HG03520 (cell line): ENCODE measurements around the gene REEP1.

Experiments
- ATAC-seq: cut with Tn5 transposase; IDR thresholded peaks from one replicate; pipeline ENCODE4 v1.9.1; 2021; ENCODE audit warnings: mild to moderate bottlenecking, moderate library complexity; ENCODE audit not compliant: unreplicated experiment

REEP1 gene

DNA sequence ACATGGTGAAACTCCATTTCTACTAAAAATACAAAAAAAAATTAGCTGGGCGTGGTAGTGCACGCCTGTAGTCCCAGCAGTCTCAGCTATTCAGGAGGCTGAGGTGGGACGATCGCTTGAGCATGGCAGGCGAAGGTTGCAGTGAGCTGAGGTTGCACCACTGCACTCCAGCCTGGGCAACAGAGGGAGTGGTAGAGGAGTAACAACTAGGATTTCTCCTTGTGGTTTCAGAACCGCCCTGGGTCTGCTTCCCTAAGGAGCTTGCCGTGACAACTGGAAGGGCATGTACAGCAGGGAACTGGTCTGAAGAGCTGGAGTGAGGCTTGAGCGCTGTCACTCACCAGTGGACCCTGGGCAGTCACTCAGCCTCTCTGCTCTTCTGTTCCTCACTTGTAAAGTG, 29.1 kb downstream of the REEP1 start:
- no peak for ATAC-seq

DNA sequence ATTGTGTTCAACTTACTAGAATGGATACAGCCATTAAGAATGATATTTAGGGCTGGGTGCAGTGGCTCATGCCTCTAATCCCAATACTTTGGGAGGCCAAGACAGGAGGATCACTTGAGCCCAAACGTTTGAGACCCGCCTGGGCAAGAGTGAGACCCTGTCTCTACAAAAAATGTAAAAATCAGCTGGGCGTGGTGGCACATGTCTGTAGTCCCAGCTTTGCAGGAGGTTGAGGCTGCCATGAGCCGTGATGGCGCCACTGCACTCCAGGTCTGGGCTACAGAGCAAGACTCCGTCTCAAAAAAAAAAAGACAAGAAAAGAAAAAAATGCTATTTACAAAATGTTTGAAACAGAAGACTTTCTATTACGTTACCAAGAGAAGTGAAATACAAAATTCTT, 30.0 kb downstream of the REEP1 start:
- ATAC-seq: no peak

DNA sequence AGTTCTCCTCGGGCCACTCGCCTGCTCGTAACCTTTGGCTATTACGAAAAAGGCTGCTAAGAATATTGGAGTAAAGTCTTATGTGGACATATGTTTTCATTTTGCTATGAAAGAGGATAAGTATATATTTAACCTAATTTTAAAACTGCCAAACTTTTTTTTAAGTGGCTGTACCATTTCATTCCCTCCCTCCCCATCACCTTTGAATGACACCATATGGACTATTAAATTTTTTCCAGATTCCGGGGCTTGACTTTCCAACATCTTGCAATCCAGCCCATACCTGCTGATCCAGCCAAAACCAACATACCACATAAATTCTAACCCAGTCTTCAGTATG, 31.5 kb downstream of the REEP1 start:
- ATAC-seq: no peak

DNA sequence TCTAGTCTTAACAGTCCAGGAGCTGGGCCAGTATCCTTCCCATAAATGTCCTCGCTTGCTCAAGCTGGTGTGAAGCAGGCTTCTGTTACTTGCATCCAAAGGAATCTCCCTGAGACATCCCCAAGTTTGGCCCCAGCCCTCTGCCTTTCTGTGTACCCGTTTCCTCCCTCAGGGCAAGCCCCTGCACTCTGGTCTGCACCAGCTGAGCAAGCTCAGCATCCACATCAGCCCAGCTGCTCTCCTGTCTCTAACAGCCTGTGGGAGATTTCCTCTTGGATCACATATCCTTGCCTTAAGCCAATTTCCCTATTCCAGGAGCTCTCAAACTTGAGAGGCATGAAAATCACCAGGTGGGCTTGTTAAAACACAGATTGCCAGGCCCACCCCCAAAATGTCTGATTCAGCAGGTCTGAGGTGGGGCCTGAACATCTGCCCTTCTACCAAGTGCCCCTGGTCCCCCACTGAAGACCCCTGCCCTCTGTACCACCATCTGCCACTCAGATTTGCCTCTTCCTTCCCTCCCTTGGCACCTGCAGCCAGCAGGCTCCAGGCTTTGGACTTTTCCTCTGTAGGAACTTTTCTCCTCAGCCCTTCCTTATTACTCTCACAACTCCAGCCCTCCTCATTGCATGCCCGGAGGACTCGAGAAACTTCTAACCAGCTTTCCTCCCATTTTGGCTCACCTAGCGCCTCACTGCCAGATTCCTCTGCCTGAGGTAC, 32.1 kb downstream of the REEP1 start:
- no peak for ATAC-seq

DNA sequence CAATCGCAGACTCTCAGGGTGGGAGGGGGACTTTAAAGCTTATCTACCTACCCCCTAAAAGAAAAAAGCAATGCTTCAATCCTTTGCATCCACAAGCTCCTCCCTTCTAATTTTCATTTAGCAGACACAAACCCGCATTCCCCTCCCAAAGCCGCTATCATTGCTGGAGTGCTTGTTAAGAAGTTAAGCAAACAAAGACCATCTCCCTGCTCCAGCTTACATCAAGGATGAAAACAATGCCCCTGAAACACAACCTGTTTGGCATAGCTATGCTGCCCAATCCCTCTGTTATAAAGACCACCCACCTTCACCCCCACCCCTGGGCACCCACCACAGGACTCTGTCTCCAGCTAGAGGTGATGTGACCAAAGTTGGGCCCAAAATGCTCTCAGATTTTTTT, 33.0 kb downstream of the REEP1 start:
- ATAC-seq: no peak

DNA sequence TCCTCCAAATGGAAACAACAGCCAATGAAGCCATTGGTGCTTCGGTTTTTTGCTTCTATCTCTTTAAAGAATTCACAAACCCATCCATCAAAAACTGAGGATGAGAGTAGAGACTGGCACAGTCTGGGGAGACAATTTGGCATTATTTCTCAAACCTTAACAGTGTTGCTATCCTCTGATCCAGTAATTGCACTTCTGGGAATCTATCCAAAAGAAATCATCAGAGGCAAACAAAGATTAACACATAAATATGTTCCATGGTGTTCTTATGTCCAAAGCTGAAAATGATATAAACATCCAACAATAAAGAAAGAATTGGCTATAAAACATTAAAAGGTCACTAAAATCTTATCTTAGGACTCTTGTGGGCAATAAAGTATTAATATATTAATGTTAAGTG, 35.1 kb downstream of the REEP1 start:
- ATAC-seq: no peak

DNA sequence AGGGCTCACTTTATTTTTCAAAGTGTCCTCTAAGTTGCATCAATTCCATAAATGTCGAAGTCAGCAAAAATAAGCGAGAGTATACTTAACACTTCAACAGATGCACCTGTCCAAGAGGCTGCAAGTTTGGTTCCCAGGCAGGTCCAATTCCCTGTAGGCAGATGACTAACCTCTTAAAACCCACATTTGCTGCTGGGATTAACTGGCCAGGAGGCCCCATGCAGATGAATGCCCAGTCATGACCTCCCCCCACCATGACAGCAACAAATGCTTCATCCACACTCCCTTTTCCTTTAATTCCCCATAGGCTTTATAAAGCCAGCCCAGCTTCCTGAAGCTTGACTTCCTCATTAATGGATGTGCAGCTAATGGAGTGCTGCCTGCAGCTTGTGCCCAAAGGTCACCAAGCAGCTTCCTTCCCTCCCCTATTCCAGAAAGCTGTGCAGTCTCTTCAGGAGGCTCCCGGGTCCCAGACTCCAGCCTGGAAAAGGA, 35.7 kb downstream of the REEP1 start:
- no peak for ATAC-seq

DNA sequence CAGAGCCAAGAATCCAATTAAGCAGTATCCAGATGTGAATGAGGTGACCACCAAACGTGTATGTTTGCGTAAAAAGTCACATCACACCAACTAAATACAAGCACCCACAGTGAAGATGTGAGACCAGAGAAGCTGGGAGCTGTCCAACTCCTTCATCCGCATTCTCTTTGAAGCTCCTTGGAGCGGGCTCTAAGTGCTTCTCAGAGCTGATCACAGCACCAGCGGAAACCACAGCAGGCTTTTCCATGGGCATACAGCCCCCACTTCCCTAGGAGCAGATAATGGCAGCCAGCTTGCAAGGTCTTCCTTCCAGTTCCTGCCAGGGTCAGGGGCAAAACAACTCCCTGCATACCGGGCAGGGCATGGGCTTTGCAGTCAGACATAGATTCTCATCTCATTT, 36.4 kb downstream of the REEP1 start:
- no peak for ATAC-seq

DNA sequence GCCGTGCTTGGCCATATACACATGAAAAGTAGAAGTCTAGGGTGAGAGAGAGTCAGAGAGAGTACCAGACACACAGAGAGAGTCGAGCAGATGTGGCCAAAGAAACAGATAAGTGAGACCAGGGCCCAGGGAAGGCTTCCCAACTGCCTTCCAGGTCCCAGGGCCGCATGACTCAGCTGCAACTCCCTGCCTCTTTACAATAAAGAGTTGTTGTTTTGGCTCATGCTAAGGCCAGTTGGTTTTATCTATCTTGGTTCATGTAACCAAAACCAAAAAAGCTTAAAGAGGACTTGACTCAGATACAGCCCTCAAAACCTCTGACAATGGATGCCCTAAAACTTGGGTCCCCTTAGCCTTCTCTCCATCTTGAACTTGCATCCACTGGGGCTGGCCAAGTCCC, 36.9 kb downstream of the REEP1 start:
- ATAC-seq: no peak

DNA sequence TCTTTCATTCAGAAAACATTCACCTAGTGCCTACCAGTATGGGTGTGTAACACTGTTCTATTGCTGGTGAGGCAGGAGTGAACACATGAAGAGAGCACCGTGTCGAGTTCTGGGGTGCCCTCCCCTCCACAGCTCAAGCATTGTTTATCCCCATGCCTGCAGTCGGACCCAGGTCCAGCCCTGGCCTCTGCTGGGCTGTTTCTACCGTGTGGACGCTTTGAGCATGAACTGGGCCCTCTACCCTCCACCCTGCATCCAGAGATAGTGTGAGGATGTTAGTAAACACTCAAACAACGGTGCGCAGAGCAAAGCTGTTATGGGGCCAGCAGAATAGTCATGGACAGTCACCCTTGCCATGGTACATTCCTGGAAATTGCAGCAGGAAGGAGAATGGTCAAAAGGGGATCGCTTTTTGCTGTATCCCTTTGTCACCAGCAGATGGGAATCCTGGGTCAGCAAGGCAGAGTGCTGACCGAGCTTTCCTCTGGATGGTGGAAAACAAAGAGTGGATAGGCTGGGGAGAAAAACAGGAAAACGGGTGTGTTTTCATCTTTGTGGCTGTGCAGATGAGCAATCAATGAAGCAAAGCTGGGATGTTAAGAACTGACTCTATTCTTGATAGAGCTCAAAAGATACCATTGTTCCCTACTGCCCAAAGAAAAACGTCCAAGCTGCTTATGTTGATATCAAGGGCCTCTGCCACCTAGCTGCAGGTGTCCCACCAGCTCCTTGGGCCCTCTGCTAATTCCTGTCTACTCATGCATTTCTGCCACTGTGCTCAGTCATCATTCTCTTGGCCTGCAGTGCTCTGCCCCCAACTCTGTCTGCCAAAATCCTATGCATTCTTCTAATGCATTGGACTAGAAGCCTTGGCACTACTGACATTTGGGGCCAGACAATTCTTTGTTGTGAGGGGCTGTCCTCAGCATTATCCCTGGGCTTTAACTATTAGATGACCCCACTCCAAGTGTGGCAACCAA, 38.7 kb downstream of the REEP1 start:
- no peak for ATAC-seq

DNA sequence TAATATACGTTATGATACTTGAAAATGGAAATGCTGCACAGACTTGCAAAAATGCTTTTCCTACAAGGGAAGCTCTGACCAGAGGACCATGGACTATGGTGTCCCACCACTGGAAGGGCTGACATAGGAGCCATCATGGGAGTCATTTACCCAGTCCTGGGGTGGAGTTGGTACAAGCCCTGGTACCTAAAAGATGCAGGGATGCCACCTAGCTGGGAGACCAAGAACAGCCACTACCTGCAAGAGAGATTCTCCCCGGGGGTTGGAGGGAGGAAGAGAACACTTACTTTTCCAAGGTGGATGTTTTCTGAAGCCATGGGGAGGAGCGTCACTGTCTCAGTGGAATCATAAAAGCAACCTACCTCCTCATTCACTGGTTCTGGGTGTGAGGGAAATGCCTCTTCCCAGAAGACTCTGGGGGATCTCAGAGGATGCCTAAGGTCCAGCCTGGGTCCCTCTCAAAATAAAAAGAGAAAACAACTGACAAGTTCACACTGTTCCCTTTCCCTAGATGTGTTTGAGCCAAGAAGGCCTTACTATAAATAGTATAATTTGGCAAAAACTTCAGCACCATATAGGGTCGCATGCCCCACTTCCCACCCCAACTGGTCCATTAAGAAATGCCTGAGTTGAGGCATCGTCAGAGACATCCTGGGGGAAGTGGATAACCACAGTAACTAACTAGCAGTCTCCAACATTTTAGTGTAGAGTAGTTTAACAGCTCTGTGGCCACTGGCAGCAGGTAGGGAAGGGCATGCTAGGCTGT, 39.9 kb downstream of the REEP1 start:
- no peak for ATAC-seq

DNA sequence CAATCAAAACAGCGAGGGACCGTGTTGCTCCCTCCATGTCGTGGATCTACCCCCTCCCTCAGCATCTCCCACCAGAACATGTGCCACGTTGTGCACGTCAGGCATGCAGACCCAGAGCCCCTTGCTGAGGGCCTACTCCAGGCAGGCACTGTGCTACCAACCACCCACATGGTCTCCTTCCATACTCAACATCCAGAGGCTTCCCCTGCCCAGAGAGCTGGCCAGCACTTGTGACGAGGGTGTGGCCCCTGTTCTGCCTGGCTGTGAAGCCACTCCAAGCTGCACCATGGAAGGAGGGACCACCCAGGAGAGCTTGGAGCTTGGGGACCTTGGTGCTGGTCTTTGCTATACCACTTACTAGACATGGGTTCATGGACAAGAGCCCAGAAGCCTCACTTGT, 40.5 kb downstream of the REEP1 start:
- ATAC-seq: no peak

DNA sequence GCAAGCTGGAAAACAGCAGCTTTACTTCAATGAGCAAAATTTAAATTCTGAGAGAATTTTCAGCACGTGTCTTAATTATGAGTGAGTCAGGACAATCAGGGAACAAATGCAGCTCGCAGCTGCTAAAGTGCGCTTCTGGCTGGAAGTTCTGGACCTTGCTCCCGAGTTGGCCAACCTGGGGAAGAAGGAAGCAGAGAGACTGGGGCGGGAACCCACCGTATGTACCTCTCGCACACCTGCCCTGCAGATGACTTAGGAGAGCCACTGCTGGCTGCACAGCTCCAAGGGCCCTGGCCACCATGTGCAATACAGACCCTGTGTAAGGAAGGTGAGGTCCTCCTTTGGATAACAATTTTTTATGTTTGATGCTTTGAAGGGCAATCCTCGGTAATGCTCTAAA, 42.4 kb downstream of the REEP1 start:
- ATAC-seq: no peak

DNA sequence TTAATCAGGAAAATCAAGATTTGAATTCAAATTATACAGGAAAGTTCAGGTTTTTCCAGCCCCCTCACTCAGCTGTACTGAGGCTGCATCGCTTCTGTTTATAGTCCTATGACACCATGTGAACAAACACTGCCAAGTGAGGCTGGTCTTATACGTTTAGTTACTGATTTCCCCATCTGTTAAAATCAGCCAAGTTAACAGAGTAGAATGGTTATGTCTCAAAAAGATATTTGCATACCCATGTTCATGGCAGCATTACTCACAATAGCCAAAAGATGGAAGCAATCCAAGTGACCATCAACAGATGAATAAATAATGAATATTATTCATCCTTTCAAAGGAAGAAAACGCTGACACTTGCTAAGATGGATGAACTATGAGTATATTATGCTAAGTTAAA, 43.8 kb downstream of the REEP1 start:
- no peak for ATAC-seq

DNA sequence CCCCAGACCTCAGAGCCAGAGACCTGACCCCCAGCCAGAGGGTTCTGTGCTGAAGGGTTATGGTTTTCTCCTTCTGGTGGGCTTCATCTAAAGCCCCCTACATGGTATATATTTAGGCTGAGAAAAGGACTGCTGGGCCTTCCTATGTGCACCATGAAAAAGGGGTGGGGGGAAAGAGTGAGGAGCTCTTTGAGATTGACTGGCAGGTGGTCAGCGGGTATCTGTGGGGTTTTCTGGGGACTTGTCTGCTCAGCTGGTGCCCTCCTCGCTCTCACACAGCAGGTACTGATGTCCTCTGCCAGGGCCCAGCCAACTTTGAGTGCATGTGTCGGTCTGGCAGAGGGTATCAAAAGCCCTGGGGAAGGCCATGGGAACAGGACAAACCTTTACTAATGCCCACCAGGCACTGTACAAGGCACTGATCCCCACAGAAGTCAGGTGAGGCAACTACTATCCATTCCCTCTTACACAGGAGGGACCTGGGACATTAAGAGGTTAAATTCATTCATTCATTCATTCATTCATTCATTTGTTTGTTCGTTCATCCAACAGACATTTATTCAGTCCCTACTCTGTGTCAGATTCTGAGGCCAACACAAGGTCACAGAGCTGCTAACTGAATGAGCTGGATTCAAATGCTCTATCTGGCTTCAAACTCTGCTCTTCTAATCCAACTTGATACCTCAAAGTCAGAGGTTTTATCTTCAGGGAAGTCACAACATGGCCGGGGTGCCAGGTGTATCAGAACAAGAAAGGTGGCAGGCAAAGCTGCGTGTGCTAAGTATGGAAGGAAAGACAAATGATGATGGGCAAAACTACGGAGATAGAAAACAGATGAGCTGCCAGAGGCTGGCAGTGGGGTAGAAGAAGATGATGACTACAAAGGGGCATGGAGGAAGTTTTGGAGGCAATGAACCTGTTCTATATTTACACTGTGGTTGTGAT, 44.6 kb downstream of the REEP1 start:
- no peak for ATAC-seq

DNA sequence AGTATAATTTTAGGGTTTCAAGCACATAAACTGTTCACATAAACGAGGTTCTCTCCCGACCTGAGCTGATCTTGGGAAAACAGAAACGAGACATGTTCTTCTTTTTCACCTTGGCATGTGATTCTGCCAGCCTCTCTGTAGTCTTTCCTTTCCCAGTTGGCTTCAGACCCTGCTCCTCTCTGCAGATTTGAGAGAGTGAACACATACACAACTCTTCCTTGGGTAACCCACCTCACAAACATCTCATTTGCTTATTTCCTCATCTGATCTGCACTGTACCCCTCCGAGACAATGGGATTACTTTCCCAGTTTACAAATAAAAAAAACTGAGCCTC, 46.1 kb downstream of the REEP1 start:
- ATAC-seq: no peak

DNA sequence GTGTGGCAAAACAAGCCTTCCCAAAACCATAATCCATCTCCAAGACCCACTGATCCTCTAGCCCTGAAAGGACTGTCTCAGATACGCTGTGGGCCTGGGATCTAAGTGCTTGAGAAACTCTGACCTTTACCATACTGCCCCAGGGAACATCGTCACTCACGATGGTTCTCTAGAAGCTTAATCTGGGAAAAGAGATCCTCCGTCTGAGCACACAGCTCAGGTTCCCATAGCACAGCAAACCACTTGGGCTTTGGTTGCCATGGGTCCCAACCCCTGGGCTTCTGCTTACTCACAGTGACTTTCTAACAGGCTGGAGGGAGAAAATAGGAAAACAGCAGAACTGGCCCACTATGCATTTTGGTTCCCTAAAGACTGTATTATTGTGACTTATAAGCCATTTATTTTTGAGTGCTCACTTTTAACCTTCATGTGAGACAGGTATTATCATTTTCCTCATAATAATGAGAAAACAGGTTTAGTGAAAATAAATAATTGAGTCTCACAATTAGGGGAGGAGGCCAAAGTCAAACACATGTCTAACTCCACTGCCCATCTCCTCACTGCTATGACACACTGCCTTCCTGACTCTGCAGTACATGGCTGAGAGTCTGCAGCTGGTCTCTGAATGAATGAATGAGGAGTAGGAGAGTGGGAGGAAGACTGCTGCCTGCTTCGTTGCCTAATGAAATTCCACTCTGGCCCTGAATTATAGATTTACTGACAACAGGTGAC, 46.7 kb downstream of the REEP1 start:
- no peak for ATAC-seq

DNA sequence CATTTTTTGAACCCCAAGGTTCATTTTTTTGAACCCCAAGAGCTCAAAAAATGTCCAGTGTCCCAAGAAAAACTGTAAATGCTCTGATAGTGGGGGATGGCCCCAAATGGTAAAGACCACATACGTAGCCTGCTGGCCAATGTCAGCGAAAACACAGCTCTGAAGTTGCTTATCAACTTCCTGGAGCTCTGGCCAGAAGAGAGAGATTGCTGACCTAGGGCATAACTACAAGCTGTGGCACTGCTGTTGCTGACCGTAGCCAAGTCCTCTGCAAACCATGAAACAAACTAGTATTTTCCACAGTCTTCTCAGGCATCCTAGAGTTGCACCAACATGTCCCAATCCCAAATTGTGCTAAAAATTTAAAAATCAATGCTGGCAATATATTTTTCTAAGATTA, 50.9 kb downstream of the REEP1 start:
- no peak for ATAC-seq

DNA sequence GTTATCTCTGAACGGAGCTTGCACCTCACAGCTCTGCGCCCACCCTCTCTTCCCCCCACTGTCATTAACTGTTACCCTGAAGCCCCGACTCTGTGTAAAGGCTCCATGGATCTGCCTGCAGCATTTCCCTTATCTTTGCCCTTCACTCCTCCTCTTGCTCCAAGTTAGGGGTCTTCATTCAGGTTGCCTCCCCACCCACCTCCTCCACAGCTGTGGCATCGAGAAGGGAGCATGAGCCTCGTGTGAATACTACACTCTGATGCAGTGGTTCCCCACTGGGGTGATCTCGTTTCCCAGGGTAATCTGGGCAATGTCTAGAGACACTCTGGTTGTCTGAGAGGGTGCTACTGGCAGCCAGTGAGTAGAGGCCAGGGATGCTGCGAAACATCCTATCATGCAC, 51.4 kb downstream of the REEP1 start:
- ATAC-seq: no peak

DNA sequence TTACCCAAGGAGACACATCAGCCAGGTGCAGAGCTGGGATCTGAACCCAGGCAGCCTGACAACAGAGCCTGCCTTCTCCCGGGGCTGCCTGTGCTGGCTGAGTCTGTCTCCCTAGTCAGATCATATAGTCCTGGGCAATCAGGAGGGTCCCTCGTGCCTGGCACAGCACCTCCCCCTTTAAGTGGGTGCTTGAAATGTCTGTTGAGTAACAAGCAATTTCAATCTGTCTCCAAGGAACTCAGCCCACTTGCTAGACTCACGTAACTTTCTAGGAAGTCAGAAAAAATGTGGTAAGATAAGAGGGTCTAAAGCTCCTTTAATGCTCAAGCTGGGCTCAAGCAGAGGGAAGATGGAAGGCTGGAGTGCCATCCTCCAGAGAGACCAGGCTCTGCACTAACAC, 51.9 kb downstream of the REEP1 start:
- ATAC-seq: no peak
